HCT116 (cell line): Measurements from ENCODE around the gene TAF1D.

Experiments used
- ELF1 ChIP-seq: IDR thresholded peaks from 2 replicates; pipeline ENCODE4 v1.6.1; 2012; ENCODE audit warnings: low read depth, borderline replicate concordance
- EZH2 ChIP-seq: fragments of 200-600 bp; sonication (generic); IDR thresholded peaks from 2 replicates; pipeline ENCODE4 v1.6.1; 2017; ENCODE audit warnings: antibody characterized with exemption, mixed run types
- POLR2A ChIP-seq: IDR thresholded peaks from 2 replicates; pipeline ENCODE4 v1.7.0; 2011; ENCODE audit warnings: borderline replicate concordance; ENCODE audit not compliant: insufficient read depth, insufficient read length; ENCODE audit errors: extremely low read depth
- POLR2AphosphoS5 ChIP-seq: IDR thresholded peaks from 2 replicates; pipeline ENCODE4 v1.6.1; 2011; ENCODE audit warnings: mild to moderate bottlenecking, low read depth, low read length, moderate library complexity
- RAD21 ChIP-seq: IDR thresholded peaks from 2 replicates; pipeline ENCODE4 v1.6.1; 2012; ENCODE audit warnings: low read depth, mild to moderate bottlenecking
- SIN3A ChIP-seq: IDR thresholded peaks from 2 replicates; pipeline ENCODE4 v1.6.1; 2012; ENCODE audit warnings: low read depth
- SP1 ChIP-seq: IDR thresholded peaks from 2 replicates; pipeline ENCODE4 v1.6.1; 2012; ENCODE audit warnings: low read depth
- TF ChIP-seq, protein P1 (sequence below), 3 experiments: fragments of 200-600 bp in 1 of 3; sonication (generic) in 1 of 3; IDR thresholded peaks in 2 of 3; conservative IDR thresholded peaks in 1 of 3; 2 replicates each; pipeline ENCODE4 v1.5.1; 2012 to 2017; ENCODE audit warnings: low read depth in 2 of 3, low read length in 2 of 3, antibody characterized with exemption in 1 of 3, borderline replicate concordance in 1 of 3, control low read depth in 1 of 3, mild to moderate bottlenecking in 1 of 3, mixed read lengths in 1 of 3, mixed run types in 1 of 3, moderate library complexity in 1 of 3; ENCODE audit not compliant: insufficient read depth in 1 of 3
- TF ChIP-seq, protein P2 (sequence below): IDR thresholded peaks from 2 replicates; pipeline ENCODE4 v1.6.1; 2012

DNA sequence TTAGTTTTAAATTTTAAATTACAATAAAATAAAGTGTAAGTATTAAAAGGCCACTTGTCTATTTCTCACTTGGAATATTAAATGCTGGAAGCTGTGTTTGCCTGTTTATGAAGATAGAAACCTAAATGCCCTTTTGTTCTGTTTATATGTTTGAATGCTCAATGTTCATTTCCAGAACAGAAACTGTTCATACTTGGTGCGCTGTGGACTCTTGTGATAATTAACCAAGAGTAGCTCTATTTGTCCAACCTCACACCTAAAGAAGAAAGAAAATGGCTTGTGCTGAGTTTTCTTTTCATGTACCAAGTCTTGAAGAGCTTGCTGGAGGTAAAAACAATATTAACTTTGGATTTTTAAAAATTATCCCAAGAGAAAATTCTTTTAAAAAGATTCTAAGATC, 5.8 kb upstream of the TAF1D start:
- TF ChIP-seq EZH2, result no peak
- no peak for TF ChIP-seq SP1
- TF ChIP-seq, protein P1, sequence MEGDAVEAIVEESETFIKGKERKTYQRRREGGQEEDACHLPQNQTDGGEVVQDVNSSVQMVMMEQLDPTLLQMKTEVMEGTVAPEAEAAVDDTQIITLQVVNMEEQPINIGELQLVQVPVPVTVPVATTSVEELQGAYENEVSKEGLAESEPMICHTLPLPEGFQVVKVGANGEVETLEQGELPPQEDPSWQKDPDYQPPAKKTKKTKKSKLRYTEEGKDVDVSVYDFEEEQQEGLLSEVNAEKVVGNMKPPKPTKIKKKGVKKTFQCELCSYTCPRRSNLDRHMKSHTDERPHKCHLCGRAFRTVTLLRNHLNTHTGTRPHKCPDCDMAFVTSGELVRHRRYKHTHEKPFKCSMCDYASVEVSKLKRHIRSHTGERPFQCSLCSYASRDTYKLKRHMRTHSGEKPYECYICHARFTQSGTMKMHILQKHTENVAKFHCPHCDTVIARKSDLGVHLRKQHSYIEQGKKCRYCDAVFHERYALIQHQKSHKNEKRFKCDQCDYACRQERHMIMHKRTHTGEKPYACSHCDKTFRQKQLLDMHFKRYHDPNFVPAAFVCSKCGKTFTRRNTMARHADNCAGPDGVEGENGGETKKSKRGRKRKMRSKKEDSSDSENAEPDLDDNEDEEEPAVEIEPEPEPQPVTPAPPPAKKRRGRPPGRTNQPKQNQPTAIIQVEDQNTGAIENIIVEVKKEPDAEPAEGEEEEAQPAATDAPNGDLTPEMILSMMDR (IDR thresholded peaks at IDR 0.05 in 2 of 3, conservative IDR thresholded peaks at IDR 0.05 in 1 of 3; ENCODE audit: borderline replicate concordance in 1 of 3, insufficient read depth in 1 of 3, low read depth in 2 of 3, low read length in 2 of 3), result no peak
- no peak for TF ChIP-seq POLR2A
- TF ChIP-seq POLR2AphosphoS5, result no peak
- no peak for TF ChIP-seq RAD21
- TF ChIP-seq, protein P2, sequence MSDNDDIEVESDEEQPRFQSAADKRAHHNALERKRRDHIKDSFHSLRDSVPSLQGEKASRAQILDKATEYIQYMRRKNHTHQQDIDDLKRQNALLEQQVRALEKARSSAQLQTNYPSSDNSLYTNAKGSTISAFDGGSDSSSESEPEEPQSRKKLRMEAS, result no peak
- TF ChIP-seq SIN3A, result no peak
- no peak for TF ChIP-seq ELF1
